HG02981 (cell line): ENCODE measurements around the gene ACSL1.
A peak's percentile ranks its signal among the peaks of the same experiment; 100 is the strongest.

Experiments
- ATAC-seq: cut with Tn5 transposase; IDR thresholded peaks from one replicate; pipeline ENCODE4 v1.9.1; 2021; ENCODE audit warnings: mild to moderate bottlenecking, moderate library complexity; ENCODE audit not compliant: unreplicated experiment

Gene ACSL1

GRCh38 chr4:184812651-184813181 is 13.1 kb downstream of the ACSL1 start:
- ATAC-seq, result no peak

GRCh38 chr4:184812199-184812542 is 13.6 kb downstream of the ACSL1 start:
- ATAC-seq, result no peak

- no peak for ATAC-seq
These were observed 14.1 kb downstream of the ACSL1 start for GRCh38 chr4:184811526-184812198.

DNA sequence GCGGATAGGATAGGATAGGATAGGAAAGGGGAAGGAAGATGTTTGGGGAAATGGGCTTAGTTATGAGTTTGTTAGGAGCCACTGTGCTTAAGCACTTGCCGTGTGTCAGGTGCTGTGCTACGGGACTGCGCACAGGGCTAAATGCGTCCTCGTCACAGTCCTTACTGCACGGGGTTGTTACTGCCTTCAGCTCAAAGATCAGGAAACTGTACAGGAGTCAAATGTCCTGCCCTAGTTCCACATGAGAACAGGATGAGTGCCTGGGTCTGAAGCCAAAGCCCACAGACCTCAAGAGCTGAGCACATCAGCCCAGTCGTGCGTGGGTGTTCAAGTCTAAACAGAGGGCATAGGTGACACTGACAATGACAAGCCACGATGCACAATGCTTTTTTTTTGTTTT is 15.0 kb downstream of the ACSL1 start:
- no peak for ATAC-seq

GRCh38 chr4:184808713-184809050 is 17.1 kb downstream of the ACSL1 start:
- no peak for ATAC-seq

DNA sequence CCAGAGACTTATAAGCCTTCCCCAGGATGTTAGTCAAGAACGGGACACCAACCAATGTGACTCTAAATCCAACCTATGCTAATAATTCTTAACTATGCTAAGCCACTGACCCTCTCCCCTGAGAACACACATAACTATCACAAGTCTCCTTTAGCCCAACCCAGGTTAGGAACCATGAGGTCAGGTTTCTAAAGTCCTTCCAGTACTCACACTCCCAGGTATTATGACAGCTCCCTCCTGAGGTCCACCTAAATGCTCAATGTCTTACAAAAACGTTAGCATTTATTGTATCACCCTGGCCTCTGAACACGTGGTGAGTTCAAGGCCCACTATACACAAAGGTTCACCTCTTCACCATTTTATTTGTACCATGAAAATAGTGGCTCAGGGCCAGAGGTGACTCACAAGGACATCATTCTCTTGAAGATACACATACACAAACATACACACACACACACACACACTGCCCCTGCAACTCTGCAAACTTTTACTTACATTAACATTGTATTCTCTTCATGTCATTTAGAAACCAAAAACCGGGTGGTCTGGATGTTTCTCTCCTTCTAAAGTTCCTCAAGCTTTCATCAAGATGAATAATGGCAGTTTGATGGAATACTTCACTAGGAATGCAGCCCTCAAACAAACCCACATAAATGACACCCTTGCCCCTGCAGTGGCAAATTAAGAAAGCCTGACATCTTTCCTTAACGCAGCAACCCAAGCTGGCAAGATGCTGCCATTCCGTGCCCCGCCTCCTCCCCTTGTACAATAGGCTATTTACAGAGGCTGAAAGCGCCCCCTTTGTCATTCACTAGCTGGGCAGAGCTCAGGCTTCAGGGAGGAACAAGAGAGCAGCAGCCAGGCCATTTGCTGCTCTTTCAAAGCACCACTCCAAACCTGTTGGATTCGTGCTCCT is 17.7 kb downstream of the ACSL1 start:
- no peak for ATAC-seq

GRCh38 chr4:184807256-184807655 is 18.5 kb downstream of the ACSL1 start:
- no peak for ATAC-seq

DNA sequence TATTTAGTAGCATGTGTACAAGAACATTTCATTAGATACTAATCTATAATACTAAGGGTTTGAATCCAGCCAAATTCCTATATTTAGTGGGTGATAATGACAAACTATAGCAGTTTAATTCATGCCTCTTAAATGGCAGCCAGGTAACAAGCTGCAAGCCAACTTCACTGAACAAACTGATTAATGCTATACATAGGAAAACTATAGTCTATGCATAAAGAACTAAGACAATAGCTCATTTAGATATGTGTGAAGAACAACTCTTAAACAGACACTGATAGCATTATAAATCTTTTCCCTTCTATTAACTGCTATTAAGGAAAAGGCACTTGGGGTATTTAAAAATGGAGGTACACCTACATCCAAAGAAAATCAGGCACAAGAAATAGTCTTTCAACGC is 19.1 kb downstream of the ACSL1 start:
- ATAC-seq, result no peak

DNA sequence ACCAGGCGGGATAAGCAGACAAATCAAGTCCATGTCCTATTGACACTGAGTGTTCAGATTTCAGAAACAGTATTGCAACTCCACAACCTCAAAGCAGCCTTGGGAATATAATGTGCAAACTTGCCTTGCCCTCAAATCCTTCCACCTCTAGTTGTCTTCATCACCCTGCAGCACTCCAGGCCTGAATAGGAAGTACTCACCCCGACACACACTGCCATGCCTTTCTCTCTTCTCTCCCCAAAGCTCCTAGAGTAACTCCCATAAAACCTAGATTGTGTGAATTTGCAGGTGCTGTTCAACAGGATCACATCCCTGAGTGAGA is 19.6 kb downstream of the ACSL1 start:
- no peak for ATAC-seq

- ATAC-seq, result peak; percentile 54
These were observed 20.1 kb downstream of the ACSL1 start for GRCh38 chr4:184805462-184806228.

DNA sequence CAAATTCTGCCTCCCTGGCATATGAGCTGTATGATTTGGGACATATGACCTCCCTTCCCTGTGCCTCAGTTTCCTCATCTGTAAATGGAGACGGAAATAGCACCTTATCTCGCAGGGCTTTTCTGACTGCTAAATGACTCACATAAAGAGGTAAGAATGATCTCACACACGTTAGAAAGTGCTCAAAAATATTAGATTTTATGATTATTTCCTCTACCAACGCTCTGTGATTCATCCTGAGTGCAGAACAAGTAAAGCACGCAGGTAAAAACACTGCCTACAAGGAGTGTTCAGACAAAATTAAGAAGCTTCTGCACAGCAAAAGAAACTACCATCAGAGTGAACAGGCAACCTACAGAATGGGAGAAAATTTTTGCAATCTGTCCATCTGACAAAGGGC is 21.1 kb downstream of the ACSL1 start:
- ATAC-seq, result no peak

- no peak for ATAC-seq
These were observed 21.9 kb downstream of the ACSL1 start for GRCh38 chr4:184803874-184804273.

DNA sequence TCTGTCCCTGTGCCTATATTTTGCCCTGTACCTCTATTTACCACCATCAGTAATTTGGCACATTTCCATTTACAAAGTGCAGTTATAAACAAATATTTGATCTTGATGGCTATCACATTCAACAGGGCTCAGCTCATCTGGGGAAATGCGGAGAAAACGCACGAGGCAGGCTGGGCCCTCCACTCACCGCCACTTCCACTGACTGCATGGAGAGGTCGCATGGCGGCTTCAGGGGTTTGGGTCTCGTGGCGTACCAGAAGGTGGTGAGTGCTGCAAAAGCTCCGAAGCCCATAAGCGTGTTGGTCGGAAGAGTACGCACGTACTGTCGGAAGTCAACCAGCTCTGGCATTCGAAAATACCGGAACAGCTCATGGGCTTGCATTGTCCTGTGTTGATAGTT is 22.6 kb downstream of the ACSL1 start:
- ATAC-seq, result no peak

GRCh38 chr4:184802697-184803015 is 23.1 kb downstream of the ACSL1 start:
- no peak for ATAC-seq

GRCh38 chr4:184801781-184802696 is 23.7 kb downstream of the ACSL1 start:
- ATAC-seq, result no peak

DNA sequence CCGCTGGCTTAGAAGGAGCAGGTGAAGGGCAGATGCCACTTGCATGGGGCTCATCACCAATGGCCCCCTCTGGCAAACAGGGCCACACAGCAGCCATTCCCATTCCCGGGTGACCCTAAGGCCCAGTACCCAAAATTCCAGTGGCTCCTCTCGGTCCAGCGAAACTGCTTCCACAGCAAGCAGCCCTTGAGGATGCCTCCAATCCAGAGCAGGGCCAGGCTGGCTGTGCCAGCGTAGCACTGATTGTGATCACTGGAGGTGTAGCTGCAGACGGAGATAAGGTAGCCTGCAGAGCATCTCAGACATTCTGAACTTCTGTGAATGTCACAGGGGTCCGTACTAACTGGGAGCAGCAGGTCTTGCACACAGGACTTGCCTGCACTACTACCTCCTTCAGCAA is 27.3 kb downstream of the ACSL1 start:
- no peak for ATAC-seq

GRCh38 chr4:184796906-184797305 is 28.9 kb downstream of the ACSL1 start:
- no peak for ATAC-seq

- no peak for ATAC-seq
These were observed 30.4 kb downstream of the ACSL1 start for GRCh38 chr4:184795214-184795844.

DNA sequence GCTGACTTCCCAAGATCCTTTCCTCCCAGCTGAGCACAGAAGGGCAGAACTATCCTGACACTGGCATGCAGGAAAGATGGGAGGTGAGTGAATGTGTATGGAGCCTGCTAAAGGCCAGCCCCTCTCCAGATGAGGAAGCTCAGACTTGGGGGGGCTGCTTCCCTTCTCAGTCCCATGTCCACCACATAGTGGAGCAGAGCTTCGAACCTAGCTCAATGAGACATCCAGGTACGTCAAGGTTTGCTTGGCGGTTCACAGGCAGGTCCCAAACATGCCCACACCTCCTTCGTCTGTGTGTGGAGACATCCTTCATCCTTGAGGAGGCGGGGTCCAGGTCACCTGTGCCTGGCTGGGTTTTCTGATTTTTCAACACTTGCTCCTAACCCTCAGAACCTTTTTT is 31.3 kb downstream of the ACSL1 start:
- ATAC-seq, result no peak

DNA sequence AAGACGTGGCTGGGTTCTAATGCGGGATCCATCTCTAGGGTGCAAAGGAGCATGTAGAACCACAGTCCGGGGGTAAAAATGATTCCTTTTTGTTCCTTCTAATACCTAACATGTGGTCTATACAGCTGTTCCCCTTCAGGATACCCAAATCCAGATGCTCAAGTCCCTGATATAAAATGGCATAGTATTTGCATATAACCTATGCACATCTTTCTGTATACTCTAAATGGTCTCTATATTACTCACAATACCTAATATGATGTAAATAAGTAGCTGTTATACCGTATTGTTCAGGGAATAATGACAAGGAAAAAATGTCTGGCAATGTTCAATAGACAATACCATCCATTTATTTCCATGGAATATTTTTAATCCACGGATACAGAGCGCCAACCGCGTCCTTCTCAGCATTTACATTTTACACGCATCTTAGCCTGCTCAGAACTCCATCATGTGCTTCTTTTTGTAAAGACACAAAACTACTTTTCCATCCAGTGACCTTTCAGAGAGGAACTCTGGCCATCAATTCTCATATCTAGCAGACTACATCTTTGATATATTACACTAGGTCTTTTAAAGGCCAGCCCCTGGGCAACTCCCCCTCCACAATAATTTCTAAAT is 31.9 kb downstream of the ACSL1 start:
- ATAC-seq, result peak; percentile 18
